Uterus (tissue), 2 donors: ENCODE data around the gene SLC35F3.
"Not testable (repeated sequence)": the region's sequence is repeated elsewhere in the genome, so short reads cannot be mapped to it uniquely, and the experiment has no call there.

ENCODE experiments used
- POLR2A ChIP-seq, 2 donors: fragments of 450-650 bp; IDR thresholded peaks; one replicate each; pipeline ENCODE4 v1.6.1; 2016; ENCODE audit warnings: antibody characterized with exemption in 2 of 2, mild to moderate bottlenecking in 1 of 2, moderate library complexity in 1 of 2
- TF ChIP-seq, protein P1 (sequence below), 4 experiments: fragments of 200-600 bp in 2 of 4; fragments of 450-650 bp in 2 of 4; sonication (generic) in 2 of 4; IDR thresholded peaks; one replicate each; pipeline ENCODE4 v1.5.1; 2016 to 2019; ENCODE audit warnings: antibody characterized with exemption in 4 of 4, mild to moderate bottlenecking in 2 of 4, moderate library complexity in 1 of 4

DNA sequence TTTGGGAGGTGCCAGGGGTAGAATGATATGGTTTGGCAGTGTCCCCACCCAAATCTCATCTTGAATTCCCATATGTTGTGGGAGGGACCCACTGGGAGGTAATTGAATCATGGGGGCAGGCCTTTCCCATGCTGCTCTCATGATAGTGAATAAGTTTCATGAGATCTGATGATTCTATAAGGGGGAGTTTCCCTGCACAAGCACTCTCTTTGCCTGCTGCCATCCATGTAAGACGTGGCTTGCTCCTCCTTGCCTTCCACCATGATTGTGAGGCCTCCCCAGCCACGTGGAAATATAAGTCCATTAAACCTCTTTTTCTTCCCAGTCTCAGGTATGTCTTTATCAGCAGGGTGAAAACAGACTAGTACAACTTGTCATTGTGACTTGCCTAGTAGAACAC, 307.4 kb downstream of the SLC35F3 start:
- TF ChIP-seq, protein P1, sequence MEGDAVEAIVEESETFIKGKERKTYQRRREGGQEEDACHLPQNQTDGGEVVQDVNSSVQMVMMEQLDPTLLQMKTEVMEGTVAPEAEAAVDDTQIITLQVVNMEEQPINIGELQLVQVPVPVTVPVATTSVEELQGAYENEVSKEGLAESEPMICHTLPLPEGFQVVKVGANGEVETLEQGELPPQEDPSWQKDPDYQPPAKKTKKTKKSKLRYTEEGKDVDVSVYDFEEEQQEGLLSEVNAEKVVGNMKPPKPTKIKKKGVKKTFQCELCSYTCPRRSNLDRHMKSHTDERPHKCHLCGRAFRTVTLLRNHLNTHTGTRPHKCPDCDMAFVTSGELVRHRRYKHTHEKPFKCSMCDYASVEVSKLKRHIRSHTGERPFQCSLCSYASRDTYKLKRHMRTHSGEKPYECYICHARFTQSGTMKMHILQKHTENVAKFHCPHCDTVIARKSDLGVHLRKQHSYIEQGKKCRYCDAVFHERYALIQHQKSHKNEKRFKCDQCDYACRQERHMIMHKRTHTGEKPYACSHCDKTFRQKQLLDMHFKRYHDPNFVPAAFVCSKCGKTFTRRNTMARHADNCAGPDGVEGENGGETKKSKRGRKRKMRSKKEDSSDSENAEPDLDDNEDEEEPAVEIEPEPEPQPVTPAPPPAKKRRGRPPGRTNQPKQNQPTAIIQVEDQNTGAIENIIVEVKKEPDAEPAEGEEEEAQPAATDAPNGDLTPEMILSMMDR (IDR thresholded peaks at IDR 0.05): not testable (repeated sequence)
- not testable (repeated sequence) for TF ChIP-seq POLR2A (IDR thresholded peaks at IDR 0.05)
